Measurements from ENCODE around the gene LYSET.
"Not testable (repeated sequence)": the region's sequence is repeated elsewhere in the genome, so short reads cannot be mapped to it uniquely, and the experiment has no call there.

The LYSET gene

GRCh38 chr14:93168610-93169009 is 16.5 kb upstream of the LYSET start:
- DNase-seq (ENCODE audit: low read depth in 2 of 2) = not testable (repeated sequence)

DNA sequence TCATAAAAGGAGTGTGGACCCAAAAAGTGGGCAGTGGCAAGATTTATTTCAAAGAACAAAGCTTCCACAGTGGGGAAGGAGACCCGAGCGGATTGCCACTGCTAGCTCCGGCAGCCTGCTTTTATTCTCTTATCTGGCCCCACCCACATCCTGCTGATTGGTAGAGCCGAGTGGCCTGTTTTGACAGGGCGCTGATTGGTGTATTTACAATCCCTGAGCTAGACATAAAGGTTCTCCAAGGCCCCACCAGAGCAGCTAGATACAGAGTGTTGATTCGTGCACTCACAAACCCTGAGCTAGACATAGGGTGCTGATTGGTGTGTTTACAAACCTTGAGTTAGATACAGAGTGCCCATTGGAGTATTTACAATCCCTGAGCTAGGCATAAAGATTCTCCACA is 15.5 kb upstream of the LYSET start:
- not testable (repeated sequence) for DNase-seq (ENCODE audit: low read depth in 2 of 2)

DNA sequence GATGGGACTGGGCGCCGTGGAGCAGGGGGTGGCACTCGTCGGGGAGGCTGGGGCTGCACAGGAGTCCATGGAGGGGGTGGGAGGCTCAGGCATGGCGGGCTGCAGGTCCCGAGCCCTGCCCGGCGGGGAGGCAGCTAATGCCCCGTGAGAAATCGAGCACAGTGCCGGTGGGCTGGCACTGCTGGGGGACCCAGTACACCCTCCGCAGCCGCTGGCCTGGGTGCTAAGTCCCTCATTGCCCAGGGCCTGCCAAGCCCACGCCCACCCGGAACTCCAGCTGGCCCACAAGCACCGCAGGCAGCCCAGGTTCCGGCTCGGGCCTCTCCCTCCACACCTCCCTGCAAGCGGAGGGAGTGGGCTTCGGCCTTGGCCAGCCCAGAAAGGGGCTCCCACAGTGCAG is 15.0 kb upstream of the LYSET start:
- not testable (repeated sequence) for DNase-seq (ENCODE audit: low read depth in 2 of 2)

DNA sequence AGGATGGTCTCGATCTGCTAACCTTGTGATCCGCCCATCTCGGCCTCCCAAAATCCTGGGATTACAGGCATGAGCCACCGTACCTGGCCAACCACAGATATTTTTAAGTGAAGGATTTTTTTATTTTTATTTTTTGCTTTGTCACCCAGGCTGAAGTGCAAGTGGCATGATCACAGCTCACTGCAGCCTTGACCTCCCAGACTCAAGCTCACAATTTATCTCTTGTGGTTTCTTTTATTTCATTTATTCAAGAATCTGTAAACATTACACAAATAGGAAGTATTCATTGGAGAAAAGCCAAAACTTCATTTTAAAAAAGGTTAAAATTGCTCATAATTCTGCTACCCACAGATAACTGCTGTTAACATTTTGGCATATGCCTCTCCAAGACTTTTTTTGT is 13.7 kb upstream of the LYSET start:
- no peak for DNase-seq (ENCODE audit: low read depth in 2 of 2)

GRCh38 chr14:93173943-93174395 is 11.1 kb upstream of the LYSET start:
- DNase-seq (ENCODE audit: low read depth in 2 of 2) = no peak

DNA sequence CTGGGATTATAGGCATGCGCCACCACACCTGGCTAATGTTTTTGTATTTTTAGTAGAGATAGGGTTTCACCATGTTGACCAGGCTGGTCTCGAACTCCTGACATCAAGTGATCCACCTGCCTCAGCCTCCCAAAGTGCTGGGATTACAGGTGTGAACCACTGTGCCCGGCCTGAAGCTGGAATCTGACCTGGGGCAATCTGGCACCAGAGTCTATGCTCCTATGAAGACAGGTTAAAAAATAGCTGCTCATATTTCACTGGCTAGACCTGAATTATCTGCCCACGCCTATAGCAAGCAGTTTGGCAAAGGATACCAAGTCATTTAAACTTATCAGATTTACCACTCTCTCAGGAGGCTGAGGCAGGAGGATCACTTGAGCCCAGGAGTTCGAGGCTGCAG is 10.4 kb upstream of the LYSET start:
- DNase-seq (ENCODE audit: low read depth in 2 of 2) = not testable (repeated sequence)

DNA sequence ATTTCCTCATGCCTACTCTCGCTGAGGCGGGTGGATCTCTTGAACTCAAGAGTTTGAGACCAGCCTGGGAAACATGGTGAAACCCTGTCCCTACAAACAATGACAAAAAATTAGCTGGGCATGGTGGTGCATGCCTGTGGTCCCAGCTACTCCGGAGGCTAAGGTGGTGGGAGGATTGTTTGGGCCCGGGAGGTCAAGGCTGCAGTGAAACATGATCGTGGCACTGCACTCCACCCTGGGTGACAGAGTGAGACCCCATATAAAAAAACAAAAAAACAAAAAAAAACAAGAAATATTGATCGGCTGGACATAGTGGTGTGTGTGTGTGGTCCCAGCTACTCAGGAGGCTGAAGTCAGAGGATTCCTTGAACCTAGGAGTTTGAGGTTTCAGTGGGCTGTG is 9.6 kb upstream of the LYSET start:
- DNase-seq (ENCODE audit: low read depth in 2 of 2) = no peak

GRCh38 chr14:93183596-93184317 is 1.4 kb upstream of the LYSET start:
- no peak for DNase-seq (ENCODE audit: low read depth in 2 of 2)

DNA sequence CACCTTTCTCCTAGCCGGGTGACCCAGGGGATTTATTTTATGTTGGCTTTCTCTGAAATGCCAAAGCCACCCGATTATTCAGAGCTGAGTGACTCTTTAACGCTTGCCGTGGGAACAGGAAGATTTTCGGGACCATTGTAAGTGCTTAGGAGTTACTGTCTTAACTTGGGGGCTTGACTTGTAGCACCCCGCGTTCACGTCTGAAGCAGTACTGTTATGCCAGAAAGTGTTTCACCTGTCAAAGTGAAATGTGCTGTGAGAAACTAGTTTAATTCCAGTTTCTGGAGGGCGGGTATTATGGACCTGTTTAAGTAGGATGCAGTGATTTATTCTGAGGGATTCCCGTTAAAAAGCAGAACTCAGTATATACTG is 218 bp downstream of the LYSET start:
- DNase-seq (ENCODE audit: low read depth in 2 of 2) = no peak

GRCh38 chr14:93186466-93186865 is 1.3 kb downstream of the LYSET start:
- no peak for DNase-seq (ENCODE audit: low read depth in 2 of 2)

DNA sequence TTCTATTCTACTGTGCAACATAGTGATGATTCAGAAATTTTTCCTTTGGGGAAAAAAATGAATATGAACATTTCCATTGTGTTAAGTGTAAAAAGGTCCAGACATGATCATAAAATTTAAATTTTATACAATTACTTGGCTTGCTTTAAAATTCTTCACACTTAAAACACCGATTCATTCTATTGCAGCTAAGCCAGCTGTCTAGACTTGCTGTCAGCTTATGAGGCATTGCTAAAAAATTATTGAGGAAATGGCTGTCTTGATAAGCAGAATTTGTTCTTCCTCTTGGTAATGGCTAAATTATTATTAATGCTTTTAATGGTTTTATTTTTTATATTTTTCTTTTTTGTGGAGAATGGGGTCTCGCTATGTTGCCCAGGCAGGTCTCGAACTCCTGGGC is 1.8 kb downstream of the LYSET start:
- no peak for DNase-seq (ENCODE audit: low read depth in 2 of 2)

- no peak for DNase-seq (ENCODE audit: low read depth in 2 of 2)
Measured at GRCh38 chr14:93195316-93195999, 10.3 kb downstream of the LYSET start.

DNA sequence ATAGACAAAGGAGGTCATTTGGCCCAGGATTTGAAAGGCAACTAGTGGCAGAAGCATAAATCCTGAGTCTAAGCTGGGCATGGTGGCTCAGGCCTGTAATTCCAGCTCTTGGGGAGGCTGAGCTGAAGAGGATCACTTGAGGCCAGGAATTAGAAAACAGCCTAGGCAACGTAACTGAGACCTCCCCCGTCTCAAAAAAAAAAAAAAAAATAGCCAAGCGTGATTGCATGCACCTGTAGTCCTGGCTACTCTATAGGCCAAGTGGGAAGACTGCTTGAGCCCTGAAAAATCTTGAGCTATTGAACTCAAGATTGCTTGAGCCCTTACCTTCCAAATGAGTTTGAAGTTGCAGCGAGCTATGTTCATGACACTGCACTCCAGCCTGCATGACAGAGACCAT is 13.9 kb downstream of the LYSET start:
- no peak for DNase-seq (ENCODE audit: low read depth in 2 of 2)

GRCh38 chr14:93200553-93200952 is 15.4 kb downstream of the LYSET start:
- DNase-seq (ENCODE audit: low read depth in 2 of 2) = no peak

- no peak for DNase-seq (ENCODE audit: low read depth in 2 of 2)
Measured at GRCh38 chr14:93201155-93201704, 16.1 kb downstream of the LYSET start.

- DNase-seq (ENCODE audit: low read depth in 2 of 2) = peak; percentile 84 to 86
Measured at GRCh38 chr14:93206793-93207467, 21.8 kb downstream of the LYSET start, which contains the start of the genes GON7 and UBR7. GON7 (minus strand) TSS chr14:93207065; CDS start chr14:93207037, 28 bp downstream. UBR7 (plus strand) TSS chr14:93207256; CDS start chr14:93207292, 36 bp downstream.

GRCh38 chr14:93207468-93208308 is 22.6 kb downstream of the LYSET start:
- no peak for DNase-seq (ENCODE audit: low read depth in 2 of 2)

- no peak for DNase-seq (ENCODE audit: low read depth in 2 of 2)
Measured at GRCh38 chr14:93212432-93212831, 27.3 kb downstream of the LYSET start.

- no peak for DNase-seq (ENCODE audit: low read depth in 2 of 2)
Measured at GRCh38 chr14:93214598-93214997, 29.5 kb downstream of the LYSET start.

DNA sequence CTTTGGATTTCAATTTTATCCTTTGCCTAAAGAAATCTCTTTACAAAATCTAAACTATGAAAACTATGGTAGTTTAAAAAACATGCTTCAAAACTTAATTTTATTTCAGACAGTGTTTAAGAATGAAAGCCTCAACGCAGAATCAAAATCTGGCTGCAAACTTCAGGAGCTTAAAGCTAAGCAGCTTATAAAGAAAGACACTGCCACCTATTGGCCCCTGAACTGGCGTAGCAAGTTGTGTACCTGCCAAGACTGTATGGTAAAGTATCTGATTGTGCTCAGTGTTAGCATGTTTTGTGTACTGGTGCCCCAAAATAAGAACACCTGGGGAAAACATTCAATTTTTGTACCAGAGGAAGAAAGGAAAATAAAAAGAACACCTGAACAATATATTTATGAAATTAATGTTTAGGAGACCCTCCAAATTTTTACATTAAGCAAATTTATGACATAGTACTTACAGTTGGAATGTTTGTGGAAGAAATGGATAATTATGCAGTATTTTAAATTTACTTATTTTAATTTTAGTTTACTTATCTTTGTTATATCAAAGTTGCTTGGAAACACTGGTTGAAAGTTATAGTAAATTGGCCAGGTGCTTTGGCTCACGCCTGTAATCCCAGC is 34.1 kb downstream of the LYSET start:
- no peak for DNase-seq (ENCODE audit: low read depth in 2 of 2)

DNA sequence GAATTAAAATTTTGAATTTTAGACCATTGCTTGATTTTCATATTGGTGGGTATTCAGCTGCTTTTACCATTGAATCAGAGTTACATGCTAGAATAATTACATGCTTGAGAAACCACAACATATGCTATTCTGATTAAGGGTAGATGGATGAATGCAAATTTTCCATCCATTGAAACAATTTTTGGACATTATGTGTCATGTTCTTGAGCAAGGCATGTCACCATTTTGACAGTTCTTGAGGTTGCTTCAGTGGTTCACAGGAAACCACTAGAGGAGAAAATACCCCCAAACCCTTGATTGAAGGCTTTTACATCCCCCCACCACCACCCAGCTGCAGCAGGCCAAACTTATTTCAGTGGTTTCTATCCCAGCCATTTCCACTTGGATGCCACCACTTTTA is 35.4 kb downstream of the LYSET start:
- no peak for DNase-seq (ENCODE audit: low read depth in 2 of 2)
